H1 (cell line): ENCODE measurements around the gene SSR1. TPM values are rescaled to one million over a fixed set of nuclear protein-coding genes. Genes with fewer than 3 reads are reported as not detected.

Experiments
- polyA plus RNA-seq, 7 experiments: library from polyadenylated mRNA; depleted of rRNA in 3 of 7; stranded (reverse) in 5 of 7; unstranded in 2 of 7; fragments of >200 nt in 5 of 7; fragments of 200-250 nt in 2 of 7; gene quantifications; 1 replicate in 5 of 7; 2 replicates in 1 of 7; 4 replicates in 1 of 7; pipeline versions ENCODE4 v1.2.1 to v1.2.3, GENCODE V29; 2011 to 2013; ENCODE audit warnings: missing spikeins in 2 of 7, mixed read lengths in 2 of 7
- total RNA-seq: library from RNA; stranded (reverse); fragmentation: NEBNext Ultra II Directional; extraction: Animal tissue kit (Norgen Biotek cat#: 25700); gene quantifications from 2 replicates; pipeline ENCODE4 v1.2.1, GENCODE V29; 2021
- TF ChIP-seq, protein P1 (sequence below): fragments of 300-600 bp; sonication (generic); IDR thresholded peaks from 2 replicates; pipeline ENCODE4 v1.7.1; 2012; ENCODE audit warnings: low read length, moderate library complexity, mild to moderate bottlenecking, inconsistent platforms; ENCODE audit not compliant: insufficient replicate concordance

The SSR1 gene
- total and polyA plus RNA-seq, 2 of the 8 experiments (the other 6 are each of a cell fraction or from before 2014, with no cell fraction given): 26.6 to 117 TPM

DNA sequence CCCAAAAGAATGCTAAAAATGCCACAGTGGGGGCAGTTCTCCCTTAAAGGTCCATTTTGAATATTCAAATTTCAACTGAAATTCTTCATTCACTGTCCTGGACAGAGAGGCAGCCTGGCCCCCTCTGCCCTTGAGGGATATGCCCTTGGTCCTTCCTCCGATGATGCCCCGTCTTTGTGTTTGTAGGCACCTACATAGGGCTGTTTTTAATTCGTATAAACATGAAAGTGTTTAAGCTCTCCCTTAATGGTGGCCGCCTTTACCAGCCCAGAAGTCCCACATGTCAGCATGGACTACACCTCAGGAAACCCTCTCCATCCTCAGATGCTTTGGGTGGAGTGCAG is 70.2 kb downstream of the SSR1 start (continued):
- TF ChIP-seq, protein P1, sequence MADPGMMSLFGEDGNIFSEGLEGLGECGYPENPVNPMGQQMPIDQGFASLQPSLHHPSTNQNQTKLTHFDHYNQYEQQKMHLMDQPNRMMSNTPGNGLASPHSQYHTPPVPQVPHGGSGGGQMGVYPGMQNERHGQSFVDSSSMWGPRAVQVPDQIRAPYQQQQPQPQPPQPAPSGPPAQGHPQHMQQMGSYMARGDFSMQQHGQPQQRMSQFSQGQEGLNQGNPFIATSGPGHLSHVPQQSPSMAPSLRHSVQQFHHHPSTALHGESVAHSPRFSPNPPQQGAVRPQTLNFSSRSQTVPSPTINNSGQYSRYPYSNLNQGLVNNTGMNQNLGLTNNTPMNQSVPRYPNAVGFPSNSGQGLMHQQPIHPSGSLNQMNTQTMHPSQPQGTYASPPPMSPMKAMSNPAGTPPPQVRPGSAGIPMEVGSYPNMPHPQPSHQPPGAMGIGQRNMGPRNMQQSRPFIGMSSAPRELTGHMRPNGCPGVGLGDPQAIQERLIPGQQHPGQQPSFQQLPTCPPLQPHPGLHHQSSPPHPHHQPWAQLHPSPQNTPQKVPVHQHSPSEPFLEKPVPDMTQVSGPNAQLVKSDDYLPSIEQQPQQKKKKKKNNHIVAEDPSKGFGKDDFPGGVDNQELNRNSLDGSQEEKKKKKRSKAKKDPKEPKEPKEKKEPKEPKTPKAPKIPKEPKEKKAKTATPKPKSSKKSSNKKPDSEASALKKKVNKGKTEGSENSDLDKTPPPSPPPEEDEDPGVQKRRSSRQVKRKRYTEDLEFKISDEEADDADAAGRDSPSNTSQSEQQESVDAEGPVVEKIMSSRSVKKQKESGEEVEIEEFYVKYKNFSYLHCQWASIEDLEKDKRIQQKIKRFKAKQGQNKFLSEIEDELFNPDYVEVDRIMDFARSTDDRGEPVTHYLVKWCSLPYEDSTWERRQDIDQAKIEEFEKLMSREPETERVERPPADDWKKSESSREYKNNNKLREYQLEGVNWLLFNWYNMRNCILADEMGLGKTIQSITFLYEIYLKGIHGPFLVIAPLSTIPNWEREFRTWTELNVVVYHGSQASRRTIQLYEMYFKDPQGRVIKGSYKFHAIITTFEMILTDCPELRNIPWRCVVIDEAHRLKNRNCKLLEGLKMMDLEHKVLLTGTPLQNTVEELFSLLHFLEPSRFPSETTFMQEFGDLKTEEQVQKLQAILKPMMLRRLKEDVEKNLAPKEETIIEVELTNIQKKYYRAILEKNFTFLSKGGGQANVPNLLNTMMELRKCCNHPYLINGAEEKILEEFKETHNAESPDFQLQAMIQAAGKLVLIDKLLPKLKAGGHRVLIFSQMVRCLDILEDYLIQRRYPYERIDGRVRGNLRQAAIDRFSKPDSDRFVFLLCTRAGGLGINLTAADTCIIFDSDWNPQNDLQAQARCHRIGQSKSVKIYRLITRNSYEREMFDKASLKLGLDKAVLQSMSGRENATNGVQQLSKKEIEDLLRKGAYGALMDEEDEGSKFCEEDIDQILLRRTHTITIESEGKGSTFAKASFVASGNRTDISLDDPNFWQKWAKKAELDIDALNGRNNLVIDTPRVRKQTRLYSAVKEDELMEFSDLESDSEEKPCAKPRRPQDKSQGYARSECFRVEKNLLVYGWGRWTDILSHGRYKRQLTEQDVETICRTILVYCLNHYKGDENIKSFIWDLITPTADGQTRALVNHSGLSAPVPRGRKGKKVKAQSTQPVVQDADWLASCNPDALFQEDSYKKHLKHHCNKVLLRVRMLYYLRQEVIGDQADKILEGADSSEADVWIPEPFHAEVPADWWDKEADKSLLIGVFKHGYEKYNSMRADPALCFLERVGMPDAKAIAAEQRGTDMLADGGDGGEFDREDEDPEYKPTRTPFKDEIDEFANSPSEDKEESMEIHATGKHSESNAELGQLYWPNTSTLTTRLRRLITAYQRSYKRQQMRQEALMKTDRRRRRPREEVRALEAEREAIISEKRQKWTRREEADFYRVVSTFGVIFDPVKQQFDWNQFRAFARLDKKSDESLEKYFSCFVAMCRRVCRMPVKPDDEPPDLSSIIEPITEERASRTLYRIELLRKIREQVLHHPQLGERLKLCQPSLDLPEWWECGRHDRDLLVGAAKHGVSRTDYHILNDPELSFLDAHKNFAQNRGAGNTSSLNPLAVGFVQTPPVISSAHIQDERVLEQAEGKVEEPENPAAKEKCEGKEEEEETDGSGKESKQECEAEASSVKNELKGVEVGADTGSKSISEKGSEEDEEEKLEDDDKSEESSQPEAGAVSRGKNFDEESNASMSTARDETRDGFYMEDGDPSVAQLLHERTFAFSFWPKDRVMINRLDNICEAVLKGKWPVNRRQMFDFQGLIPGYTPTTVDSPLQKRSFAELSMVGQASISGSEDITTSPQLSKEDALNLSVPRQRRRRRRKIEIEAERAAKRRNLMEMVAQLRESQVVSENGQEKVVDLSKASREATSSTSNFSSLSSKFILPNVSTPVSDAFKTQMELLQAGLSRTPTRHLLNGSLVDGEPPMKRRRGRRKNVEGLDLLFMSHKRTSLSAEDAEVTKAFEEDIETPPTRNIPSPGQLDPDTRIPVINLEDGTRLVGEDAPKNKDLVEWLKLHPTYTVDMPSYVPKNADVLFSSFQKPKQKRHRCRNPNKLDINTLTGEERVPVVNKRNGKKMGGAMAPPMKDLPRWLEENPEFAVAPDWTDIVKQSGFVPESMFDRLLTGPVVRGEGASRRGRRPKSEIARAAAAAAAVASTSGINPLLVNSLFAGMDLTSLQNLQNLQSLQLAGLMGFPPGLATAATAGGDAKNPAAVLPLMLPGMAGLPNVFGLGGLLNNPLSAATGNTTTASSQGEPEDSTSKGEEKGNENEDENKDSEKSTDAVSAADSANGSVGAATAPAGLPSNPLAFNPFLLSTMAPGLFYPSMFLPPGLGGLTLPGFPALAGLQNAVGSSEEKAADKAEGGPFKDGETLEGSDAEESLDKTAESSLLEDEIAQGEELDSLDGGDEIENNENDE: no peak
